GM06990 (cell line): ENCODE measurements around the gene CNIH3.

Experiments
- DNase-seq: peaks from one replicate; pipeline ENCODE4 v3.0.0-alpha.2; 2011; ENCODE audit not compliant: insufficient read length; ENCODE audit errors: extremely low read depth
- H3K27me3 ChIP-seq: replicated peaks from 2 replicates; pipeline ENCODE4 v1.6.0; 2011; ENCODE audit warnings: low read length; ENCODE audit not compliant: control insufficient read depth, insufficient read depth
- H3K36me3 ChIP-seq: 2 replicates; pipeline ENCODE4 v1.5.1; 2011; ENCODE audit warnings: low read length; ENCODE audit not compliant: control insufficient read depth, insufficient read depth
- H3K4me3 ChIP-seq: replicated peaks from 2 replicates; pipeline ENCODE4 v1.5.1; 2011; ENCODE audit warnings: low read depth, mild to moderate bottlenecking, control low read depth, low read length
- CTCF ChIP-seq: IDR thresholded peaks from 2 replicates; pipeline ENCODE4 v1.5.1; 2011; ENCODE audit warnings: low read length, control low read depth, mild to moderate bottlenecking, inconsistent platforms; ENCODE audit not compliant: insufficient read depth, poor library complexity, severe bottlenecking

The CNIH3 gene

DNA sequence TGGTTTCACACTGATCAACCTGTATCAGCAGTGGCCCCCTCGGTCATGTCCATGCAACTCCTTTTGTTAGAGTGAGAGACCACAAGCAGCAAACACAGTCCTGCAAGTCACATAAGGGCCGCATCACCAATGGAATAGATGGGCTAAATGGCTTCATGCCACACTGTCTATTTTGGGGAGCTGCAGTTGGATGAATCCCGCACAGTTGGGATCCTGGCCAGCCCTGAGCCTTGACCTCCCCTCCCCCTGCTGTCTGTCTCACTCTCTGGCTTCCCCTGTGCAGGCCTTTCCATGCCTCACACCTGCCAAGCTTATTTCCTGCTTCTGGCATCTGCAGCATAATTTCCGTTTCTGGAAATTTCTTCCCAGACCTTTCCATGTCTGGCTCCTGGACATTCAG is 57.0 kb downstream of the CNIH3 start:
- no peak for TF ChIP-seq CTCF
- Histone ChIP-seq H3K27me3 (no peaks in the 10 kb centered on the region), H3K36me3 (no peaks in the 10 kb centered on the region), H3K4me3 (no peak overlapping the region)
- DNase-seq: no peak

GRCh38 chr1:224675590-224675989 is 59.5 kb downstream of the CNIH3 start:
- no peak for TF ChIP-seq CTCF
- H3K4me3 ChIP-seq: no peak overlapping the region
- no peak for DNase-seq
- H3K27me3 ChIP-seq: no peaks in the 10 kb centered on the region
- no peaks in the 10 kb centered on the region for H3K36me3 ChIP-seq

- Histone ChIP-seq H3K4me3 (no peak overlapping the region), H3K36me3 (no peaks in the 10 kb centered on the region), H3K27me3 (no peaks in the 10 kb centered on the region; the same call in 1 of the 2 replicates)
- no peak for DNase-seq
- no peak for TF ChIP-seq CTCF
These were observed 60.4 kb downstream of the CNIH3 start for GRCh38 chr1:224676551-224676950.

DNA sequence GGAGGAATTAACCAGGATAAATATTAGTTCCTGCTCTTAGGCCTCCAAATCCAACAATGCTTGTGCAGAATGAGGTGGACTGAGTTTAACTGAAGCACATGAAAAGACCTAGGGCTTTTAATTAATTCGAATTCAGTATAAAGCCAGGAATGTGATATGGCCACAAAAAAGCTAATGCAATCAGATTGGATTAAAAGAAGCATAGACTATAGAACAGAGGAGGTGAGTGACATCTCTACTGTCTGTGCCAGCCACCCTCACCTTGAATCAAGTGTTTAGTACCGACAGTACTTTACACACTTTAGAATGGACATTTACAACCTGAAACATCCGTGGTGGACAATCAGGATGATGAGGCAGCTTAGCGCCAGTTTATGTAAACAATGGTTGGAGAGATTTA is 62.1 kb downstream of the CNIH3 start:
- no peaks in the 10 kb centered on the region; the same call in 1 of the 2 replicates for H3K27me3 ChIP-seq
- TF ChIP-seq CTCF: no peak
- no peak for DNase-seq

DNA sequence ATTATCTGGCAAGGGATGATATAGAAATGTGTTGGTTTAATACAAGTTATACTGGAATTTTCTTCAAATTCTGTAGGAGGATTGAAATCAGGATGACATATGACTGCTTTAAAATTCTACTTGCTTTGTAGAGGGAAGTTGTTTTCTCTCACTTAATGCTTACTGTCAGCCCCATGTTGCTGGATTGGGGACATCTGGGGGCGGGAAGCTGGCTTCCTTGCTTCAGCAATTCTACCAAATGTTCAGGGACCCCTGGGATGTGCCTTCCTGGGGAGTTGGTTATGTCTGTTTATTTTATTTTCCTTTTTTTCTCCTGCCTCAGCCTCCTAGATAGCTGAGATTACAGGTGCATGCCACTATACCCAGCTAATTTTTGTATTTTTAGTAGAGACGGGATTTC is 63.5 kb downstream of the CNIH3 start:
- H3K27me3 ChIP-seq: peaks cover 2% of the 10 kb centered on the region
- no peak for TF ChIP-seq CTCF
- DNase-seq: no peak
- no peaks in the 10 kb centered on the region for H3K36me3 ChIP-seq
- no peak overlapping the region for H3K4me3 ChIP-seq

More for the DNA sequence above, 62.1 kb downstream of the CNIH3 start:
- Histone ChIP-seq H3K4me3 (no peak overlapping the region), H3K36me3 (no peaks in the 10 kb centered on the region)

DNA sequence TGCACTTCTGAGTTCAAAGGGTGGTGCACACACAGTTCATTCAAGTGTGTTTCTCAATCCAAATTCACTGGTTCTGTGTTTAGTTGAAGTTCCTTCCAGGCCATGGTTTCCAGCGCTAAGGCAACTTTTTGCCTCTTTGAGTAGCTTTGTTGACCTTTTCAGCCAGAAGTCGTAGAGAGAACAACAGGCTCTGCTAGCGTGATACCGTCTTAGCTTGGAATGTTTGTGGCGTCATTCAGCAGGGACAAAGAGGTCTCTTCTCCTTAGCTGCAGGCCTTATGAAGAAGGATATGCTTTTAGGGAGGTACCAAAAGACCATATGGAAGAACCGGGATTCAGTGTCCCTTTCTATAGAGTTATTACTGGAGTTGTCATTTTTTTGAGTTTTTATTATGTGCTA is 65.7 kb downstream of the CNIH3 start:
- no peak for DNase-seq
- peaks cover 2% of the 10 kb centered on the region for H3K27me3 ChIP-seq
- H3K36me3 ChIP-seq: no peaks in the 10 kb centered on the region
- H3K4me3 ChIP-seq: no peak overlapping the region
- no peak for TF ChIP-seq CTCF
